Measurements from ENCODE around the gene SLC24A3.
"Not testable (repeated sequence)": the region's sequence is repeated elsewhere in the genome, so short reads cannot be mapped to it uniquely, and the experiment has no call there.

Gene SLC24A3

GRCh38 chr20:19628570-19629134 is 416.2 kb downstream of the SLC24A3 start:
- peak; percentile 79 for TF ChIP-seq CTCF (IDR thresholded peaks at IDR 0.05; ENCODE audit: insufficient read depth, low read length, poor library complexity, severe bottlenecking)
- peak; percentile 15 for DNase-seq (ENCODE audit: extremely low read depth, insufficient read length)
- no peaks in the 10 kb centered on the region for H3K36me3 ChIP-seq (ENCODE audit: control insufficient read depth, insufficient read depth, low read length)
- H3K27me3 ChIP-seq (replicated peaks; ENCODE audit: control insufficient read depth, insufficient read depth, low read length): no peaks in the 10 kb centered on the region
- no peak overlapping the region for H3K4me3 ChIP-seq (replicated peaks; ENCODE audit: low read depth, low read length)

GRCh38 chr20:19631410-19631809 is 419.0 kb downstream of the SLC24A3 start:
- no peaks in the 10 kb centered on the region for H3K36me3 ChIP-seq (ENCODE audit: control insufficient read depth, insufficient read depth, low read length)
- H3K27me3 ChIP-seq (replicated peaks; ENCODE audit: control insufficient read depth, insufficient read depth, low read length): no peaks in the 10 kb centered on the region
- no peak overlapping the region for H3K4me3 ChIP-seq (replicated peaks; ENCODE audit: low read depth, low read length)
- no peak for DNase-seq (ENCODE audit: extremely low read depth, insufficient read length)
- no peak for TF ChIP-seq CTCF (IDR thresholded peaks at IDR 0.05; ENCODE audit: insufficient read depth, low read length, poor library complexity, severe bottlenecking)

GRCh38 chr20:19633985-19634384 is 421.5 kb downstream of the SLC24A3 start:
- Histone ChIP-seq H3K27me3 (replicated peaks; ENCODE audit: control insufficient read depth, insufficient read depth, low read length) (no peaks in the 10 kb centered on the region), H3K4me3 (replicated peaks; ENCODE audit: low read depth, low read length) (no peak overlapping the region), H3K36me3 (ENCODE audit: control insufficient read depth, insufficient read depth, low read length) (no peaks in the 10 kb centered on the region)
- TF ChIP-seq CTCF (IDR thresholded peaks at IDR 0.05; ENCODE audit: insufficient read depth, low read length, poor library complexity, severe bottlenecking): no peak
- no peak for DNase-seq (ENCODE audit: extremely low read depth, insufficient read length)

- H3K4me3 ChIP-seq (replicated peaks; ENCODE audit: low read depth, low read length); DNase-seq (ENCODE audit: extremely low read depth, insufficient read length); H3K36me3 ChIP-seq (ENCODE audit: control insufficient read depth, insufficient read depth, low read length); H3K27me3 ChIP-seq (replicated peaks; ENCODE audit: control insufficient read depth, insufficient read depth, low read length): not testable (repeated sequence)
Measured at GRCh38 chr20:19639471-19640045, 427.1 kb downstream of the SLC24A3 start.

- H3K36me3 ChIP-seq (ENCODE audit: control insufficient read depth, insufficient read depth, low read length): no peaks in the 10 kb centered on the region
- H3K27me3 ChIP-seq (replicated peaks; ENCODE audit: control insufficient read depth, insufficient read depth, low read length): no peaks in the 10 kb centered on the region
- TF ChIP-seq CTCF (IDR thresholded peaks at IDR 0.05; ENCODE audit: insufficient read depth, low read length, poor library complexity, severe bottlenecking): no peak
- no peak overlapping the region for H3K4me3 ChIP-seq (replicated peaks; ENCODE audit: low read depth, low read length)
- DNase-seq (ENCODE audit: extremely low read depth, insufficient read length): no peak
Measured at GRCh38 chr20:19642860-19643259, 430.4 kb downstream of the SLC24A3 start.

GRCh38 chr20:19644085-19644484 is 431.6 kb downstream of the SLC24A3 start:
- no peak for TF ChIP-seq CTCF (IDR thresholded peaks at IDR 0.05; ENCODE audit: insufficient read depth, low read length, poor library complexity, severe bottlenecking)
- Histone ChIP-seq H3K36me3 (ENCODE audit: control insufficient read depth, insufficient read depth, low read length) (no peaks in the 10 kb centered on the region), H3K27me3 (replicated peaks; ENCODE audit: control insufficient read depth, insufficient read depth, low read length) (no peaks in the 10 kb centered on the region), H3K4me3 (replicated peaks; ENCODE audit: low read depth, low read length) (no peak overlapping the region)
- DNase-seq (ENCODE audit: extremely low read depth, insufficient read length): no peak
